Loucy (cell line): ENCODE measurements around the gene CHRNA9.

Source experiments
- H2AFZ ChIP-seq: fragments of 200-600 bp; sonication (generic); 2 replicates; pipeline ENCODE4 v1.6.0; 2016; ENCODE audit warnings: antibody characterized with exemption, mild to moderate bottlenecking, low read length, moderate library complexity
- H3F3A ChIP-seq: fragments of 200-600 bp; 2 replicates; pipeline ENCODE4 v1.6.0; 2016; ENCODE audit warnings: antibody characterized with exemption, low read depth, mild to moderate bottlenecking
- H3K27me3 ChIP-seq: fragments of 200-600 bp; sonication (generic); 2 replicates; pipeline ENCODE4 v1.6.1; 2014; ENCODE audit warnings: low read length, mild to moderate bottlenecking; ENCODE audit not compliant: insufficient read depth, poor library complexity, severe bottlenecking
- H3K36me3 ChIP-seq: fragments of 200-600 bp; sonication (generic); 2 replicates; pipeline ENCODE4 v1.6.1; 2016; ENCODE audit warnings: low read length; ENCODE audit not compliant: insufficient read depth
- H3K4me1 ChIP-seq: fragments of 200-600 bp; sonication (generic); 2 replicates; pipeline ENCODE4 v1.5.1; 2014; ENCODE audit warnings: low read length, mild to moderate bottlenecking; ENCODE audit not compliant: insufficient read depth, poor library complexity, severe bottlenecking
- H3K4me2 ChIP-seq: fragments of 200-600 bp; sonication (generic); 2 replicates; pipeline ENCODE4 v1.6.0; 2014; ENCODE audit warnings: antibody characterized with exemption, low read length, low read depth, mild to moderate bottlenecking; ENCODE audit not compliant: poor library complexity, severe bottlenecking
- H3K4me3 ChIP-seq: fragments of 200-600 bp; sonication (generic); 2 replicates; pipeline ENCODE4 v1.5.1; 2014; ENCODE audit warnings: low read length, mild to moderate bottlenecking, mixed read lengths; ENCODE audit not compliant: poor library complexity, severe bottlenecking
- H3K79me2 ChIP-seq: fragments of 200-600 bp; sonication (generic); 2 replicates; pipeline ENCODE4 v1.6.1; 2014; ENCODE audit warnings: low read length; ENCODE audit not compliant: insufficient read depth
- H3K9ac ChIP-seq: fragments of 200-600 bp; sonication (generic); 2 replicates; pipeline ENCODE4 v1.6.0; 2014; ENCODE audit warnings: mild to moderate bottlenecking, low read depth, low read length, moderate library complexity; ENCODE audit not compliant: poor library complexity, severe bottlenecking
- H3K9me2 ChIP-seq: fragments of 200-600 bp; sonication (generic); replicated peaks from 2 replicates; pipeline ENCODE4 v1.6.1; 2016; ENCODE audit warnings: low read depth, low read length, mixed read lengths
- H3K9me3 ChIP-seq: fragments of 200-600 bp; sonication (generic); 2 replicates; pipeline ENCODE4 v1.6.1; 2014; ENCODE audit warnings: mild to moderate bottlenecking, antibody characterized with exemption, low read length, low read depth; ENCODE audit not compliant: insufficient read depth
- H4K20me1 ChIP-seq: fragments of 200-600 bp; sonication (generic); 2 replicates; pipeline ENCODE4 v1.6.0; 2014; ENCODE audit warnings: antibody characterized with exemption, low read length, mild to moderate bottlenecking; ENCODE audit not compliant: insufficient read depth, poor library complexity, severe bottlenecking
- EZH2phosphoT487 ChIP-seq: fragments of 200-600 bp; IDR thresholded peaks from 2 replicates; pipeline ENCODE4 v1.6.1; 2018; ENCODE audit warnings: antibody characterized with exemption, mild to moderate bottlenecking, moderate library complexity, borderline replicate concordance
- TF ChIP-seq, protein P1 (sequence below): fragments of 200-600 bp; sonication (generic); conservative IDR thresholded peaks from 2 replicates; pipeline ENCODE4 v1.5.1; 2014; ENCODE audit warnings: mild to moderate bottlenecking, antibody characterized with exemption, low read length

The CHRNA9 gene

DNA sequence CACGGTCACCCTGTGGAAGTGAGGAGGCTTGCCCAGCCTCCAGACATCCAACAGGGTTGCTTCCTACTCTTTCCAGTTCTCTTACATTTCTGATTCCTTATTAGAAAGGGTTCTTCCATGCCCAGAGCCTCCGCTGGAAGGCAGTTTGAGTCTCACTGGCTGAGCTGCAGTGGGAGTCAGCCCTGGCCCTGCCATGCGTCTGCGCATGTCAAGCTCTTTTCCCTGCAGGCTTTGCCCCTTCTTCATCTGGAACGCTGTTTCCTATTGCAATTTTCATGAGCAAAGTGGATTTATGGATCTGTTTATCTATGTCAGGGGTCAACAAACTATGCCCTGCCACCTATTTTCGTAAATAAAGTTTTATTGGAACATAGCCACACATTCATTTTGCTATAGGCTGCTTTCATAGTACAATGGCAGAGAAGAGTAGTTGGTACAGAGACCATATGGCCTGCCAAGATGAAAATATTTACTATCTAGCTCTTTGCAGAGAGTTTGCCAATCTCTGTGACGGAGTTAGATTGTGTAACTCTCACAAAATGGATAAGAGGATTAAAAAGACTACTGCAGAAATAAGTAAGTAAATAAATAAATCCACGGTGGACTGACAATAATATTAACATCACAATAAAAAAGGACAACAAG lies 3.9 kb upstream of the CHRNA9 start:
- no peaks in the 10 kb centered on the region for H3K79me2 ChIP-seq
- H3K9ac ChIP-seq = no peak overlapping the region
- H3K36me3 ChIP-seq = no peaks in the 10 kb centered on the region
- H2AFZ ChIP-seq = no peak overlapping the region
- no peak overlapping the region for H3K4me3 ChIP-seq
- H4K20me1 ChIP-seq = no peaks in the 10 kb centered on the region
- no peak overlapping the region for H3K4me2 ChIP-seq
- no peaks in the 10 kb centered on the region for H3F3A ChIP-seq
- no peaks in the 10 kb centered on the region for H3K9me2 ChIP-seq
- no peak for TF ChIP-seq EZH2phosphoT487
- TF ChIP-seq, protein P1, sequence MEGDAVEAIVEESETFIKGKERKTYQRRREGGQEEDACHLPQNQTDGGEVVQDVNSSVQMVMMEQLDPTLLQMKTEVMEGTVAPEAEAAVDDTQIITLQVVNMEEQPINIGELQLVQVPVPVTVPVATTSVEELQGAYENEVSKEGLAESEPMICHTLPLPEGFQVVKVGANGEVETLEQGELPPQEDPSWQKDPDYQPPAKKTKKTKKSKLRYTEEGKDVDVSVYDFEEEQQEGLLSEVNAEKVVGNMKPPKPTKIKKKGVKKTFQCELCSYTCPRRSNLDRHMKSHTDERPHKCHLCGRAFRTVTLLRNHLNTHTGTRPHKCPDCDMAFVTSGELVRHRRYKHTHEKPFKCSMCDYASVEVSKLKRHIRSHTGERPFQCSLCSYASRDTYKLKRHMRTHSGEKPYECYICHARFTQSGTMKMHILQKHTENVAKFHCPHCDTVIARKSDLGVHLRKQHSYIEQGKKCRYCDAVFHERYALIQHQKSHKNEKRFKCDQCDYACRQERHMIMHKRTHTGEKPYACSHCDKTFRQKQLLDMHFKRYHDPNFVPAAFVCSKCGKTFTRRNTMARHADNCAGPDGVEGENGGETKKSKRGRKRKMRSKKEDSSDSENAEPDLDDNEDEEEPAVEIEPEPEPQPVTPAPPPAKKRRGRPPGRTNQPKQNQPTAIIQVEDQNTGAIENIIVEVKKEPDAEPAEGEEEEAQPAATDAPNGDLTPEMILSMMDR = no peak
- H3K27me3 ChIP-seq = no peaks in the 10 kb centered on the region
- peaks cover 7% of the 10 kb centered on the region for H3K4me1 ChIP-seq
- no peaks in the 10 kb centered on the region for H3K9me3 ChIP-seq

GRCh38 chr4:40331961-40332360 lies 3.2 kb upstream of the CHRNA9 start:
- no peak overlapping the region for H3K4me2 ChIP-seq

GRCh38 chr4:40333921-40334352 lies 1.2 kb upstream of the CHRNA9 start:
- H3K36me3 ChIP-seq = no peaks in the 10 kb centered on the region
- H3K9me3 ChIP-seq = no peaks in the 10 kb centered on the region
- no peaks in the 10 kb centered on the region for H4K20me1 ChIP-seq
- H2AFZ ChIP-seq = no peak overlapping the region
- no peaks in the 10 kb centered on the region for H3F3A ChIP-seq
- H3K9me2 ChIP-seq = no peaks in the 10 kb centered on the region
- TF ChIP-seq, protein P1 = no peak
- TF ChIP-seq EZH2phosphoT487 = no peak
- no peaks in the 10 kb centered on the region for H3K79me2 ChIP-seq
- H3K4me1 ChIP-seq = peaks cover 10% of the 10 kb centered on the region
- H3K27me3 ChIP-seq = no peaks in the 10 kb centered on the region
- H3K4me2 ChIP-seq = no peak overlapping the region
- H3K4me3 ChIP-seq = no peak overlapping the region
- H3K9ac ChIP-seq = no peak overlapping the region

More at GRCh38 chr4:40331961-40332360, 3.2 kb upstream of the CHRNA9 start:
- no peak overlapping the region for H3K9ac ChIP-seq
- no peaks in the 10 kb centered on the region for H3K27me3 ChIP-seq
- no peaks in the 10 kb centered on the region for H3K9me2 ChIP-seq
- no peaks in the 10 kb centered on the region for H3F3A ChIP-seq
- peaks cover 7% of the 10 kb centered on the region for H3K4me1 ChIP-seq
- no peaks in the 10 kb centered on the region for H3K79me2 ChIP-seq
- no peak overlapping the region for H2AFZ ChIP-seq
- H3K4me3 ChIP-seq = no peak overlapping the region
- H3K36me3 ChIP-seq = no peaks in the 10 kb centered on the region
- no peak for TF ChIP-seq EZH2phosphoT487
- TF ChIP-seq, protein P1 = no peak
- H3K9me3 ChIP-seq = no peaks in the 10 kb centered on the region
- H4K20me1 ChIP-seq = no peaks in the 10 kb centered on the region
